ENCODE data around the gene TIAM1. TPM values are rescaled to one million over a fixed set of nuclear protein-coding genes. Genes with fewer than 3 reads are reported as not detected.

TIAM1 gene
- total RNA-seq, 1 donor from 2014 or later = 41.3 TPM

DNA sequence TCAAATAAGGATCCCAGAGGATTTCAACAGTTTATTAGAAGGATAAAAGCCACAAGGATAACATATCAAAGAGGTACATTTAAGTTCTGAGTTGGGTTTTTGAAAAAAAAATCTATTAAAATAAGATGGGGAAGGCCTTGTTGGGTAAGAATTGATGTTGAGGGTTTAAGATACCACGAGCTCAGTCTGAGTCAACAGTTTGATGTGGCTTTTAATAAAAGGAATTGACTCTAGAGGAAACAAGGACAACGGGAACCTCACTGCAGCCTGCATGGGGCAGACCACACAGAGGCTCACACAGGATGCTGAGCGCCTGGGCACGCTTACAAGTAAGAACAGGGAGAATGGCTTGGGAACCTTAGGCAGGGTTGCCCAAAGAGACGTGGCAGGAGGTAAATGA is 107.5 kb downstream of the TIAM1 start:
- H3K27me3 ChIP-seq = no peaks in the 10 kb centered on the region
- TF ChIP-seq POLR2A (IDR thresholded peaks at IDR 0.05) = no peak
- no peak for TF ChIP-seq POLR2AphosphoS5 (IDR thresholded peaks at IDR 0.05; ENCODE audit: insufficient read depth in 1 of 2, low read depth in 1 of 2)
- TF ChIP-seq, protein P1, sequence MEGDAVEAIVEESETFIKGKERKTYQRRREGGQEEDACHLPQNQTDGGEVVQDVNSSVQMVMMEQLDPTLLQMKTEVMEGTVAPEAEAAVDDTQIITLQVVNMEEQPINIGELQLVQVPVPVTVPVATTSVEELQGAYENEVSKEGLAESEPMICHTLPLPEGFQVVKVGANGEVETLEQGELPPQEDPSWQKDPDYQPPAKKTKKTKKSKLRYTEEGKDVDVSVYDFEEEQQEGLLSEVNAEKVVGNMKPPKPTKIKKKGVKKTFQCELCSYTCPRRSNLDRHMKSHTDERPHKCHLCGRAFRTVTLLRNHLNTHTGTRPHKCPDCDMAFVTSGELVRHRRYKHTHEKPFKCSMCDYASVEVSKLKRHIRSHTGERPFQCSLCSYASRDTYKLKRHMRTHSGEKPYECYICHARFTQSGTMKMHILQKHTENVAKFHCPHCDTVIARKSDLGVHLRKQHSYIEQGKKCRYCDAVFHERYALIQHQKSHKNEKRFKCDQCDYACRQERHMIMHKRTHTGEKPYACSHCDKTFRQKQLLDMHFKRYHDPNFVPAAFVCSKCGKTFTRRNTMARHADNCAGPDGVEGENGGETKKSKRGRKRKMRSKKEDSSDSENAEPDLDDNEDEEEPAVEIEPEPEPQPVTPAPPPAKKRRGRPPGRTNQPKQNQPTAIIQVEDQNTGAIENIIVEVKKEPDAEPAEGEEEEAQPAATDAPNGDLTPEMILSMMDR (IDR thresholded peaks at IDR 0.05) = no peak
- no peaks in the 10 kb centered on the region for H3K36me3 ChIP-seq
- no peak overlapping the region for H3K4me3 ChIP-seq
- no peaks in the 10 kb centered on the region for H3K9me3 ChIP-seq
- H3K4me1 ChIP-seq = no peaks in the 10 kb centered on the region
- DNase-seq (ENCODE audit: extremely low spot score in 2 of 2) = no peak
- no peak overlapping the region for H3K27ac ChIP-seq
- intact Hi-C loops (cut with DNase I) = no loop called here

DNA sequence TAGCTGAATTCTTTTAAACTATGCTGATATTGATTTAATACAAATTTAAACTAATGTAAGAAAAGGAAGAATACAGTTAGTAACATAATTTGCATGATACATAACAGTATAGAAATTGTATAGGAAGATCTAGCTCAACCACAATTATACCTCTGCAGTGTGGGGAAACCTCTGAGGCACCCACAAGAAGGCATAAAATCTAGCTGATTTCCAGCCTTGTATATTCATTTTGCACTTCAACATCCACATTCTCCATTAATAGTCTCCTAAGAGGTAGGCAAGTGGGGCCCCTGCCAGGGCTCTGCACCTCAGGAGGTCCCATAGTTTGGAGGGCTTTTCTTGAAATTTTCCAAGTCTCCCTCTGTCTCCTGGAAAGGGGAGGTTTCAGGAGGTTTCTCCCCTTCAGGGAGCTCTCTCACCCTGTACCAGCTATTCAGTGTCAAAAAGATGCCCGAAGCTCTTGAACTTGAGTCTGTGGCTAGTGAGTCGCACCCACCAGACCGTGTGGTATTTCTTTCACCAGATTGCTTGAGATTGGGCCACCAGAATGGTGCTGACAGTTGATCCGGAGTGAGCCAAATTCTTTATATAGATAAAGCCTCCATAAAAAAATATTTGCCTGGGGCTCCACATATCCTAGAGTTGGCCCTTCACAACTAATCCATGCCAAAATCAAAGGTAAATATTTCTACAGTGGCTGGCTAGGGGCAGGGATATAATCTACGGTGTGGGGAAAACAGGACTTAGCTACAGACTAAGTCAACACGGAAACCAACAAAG is 108.2 kb downstream of the TIAM1 start:
- H3K4me1 ChIP-seq = no peaks in the 10 kb centered on the region
- no peak for DNase-seq (ENCODE audit: extremely low spot score in 2 of 2)
- H3K36me3 ChIP-seq = no peaks in the 10 kb centered on the region
- TF ChIP-seq POLR2AphosphoS5 (IDR thresholded peaks at IDR 0.05; ENCODE audit: insufficient read depth in 1 of 2, low read depth in 1 of 2) (no peak), POLR2A (IDR thresholded peaks at IDR 0.05) (no peak)
- TF ChIP-seq, protein P1 (IDR thresholded peaks at IDR 0.05) = no peak
- H3K27ac ChIP-seq = no peak overlapping the region
- intact Hi-C loops (cut with DNase I) = no loop called here
- H3K27me3 ChIP-seq = no peaks in the 10 kb centered on the region
- no peak overlapping the region for H3K4me3 ChIP-seq
- H3K9me3 ChIP-seq = no peaks in the 10 kb centered on the region

DNA sequence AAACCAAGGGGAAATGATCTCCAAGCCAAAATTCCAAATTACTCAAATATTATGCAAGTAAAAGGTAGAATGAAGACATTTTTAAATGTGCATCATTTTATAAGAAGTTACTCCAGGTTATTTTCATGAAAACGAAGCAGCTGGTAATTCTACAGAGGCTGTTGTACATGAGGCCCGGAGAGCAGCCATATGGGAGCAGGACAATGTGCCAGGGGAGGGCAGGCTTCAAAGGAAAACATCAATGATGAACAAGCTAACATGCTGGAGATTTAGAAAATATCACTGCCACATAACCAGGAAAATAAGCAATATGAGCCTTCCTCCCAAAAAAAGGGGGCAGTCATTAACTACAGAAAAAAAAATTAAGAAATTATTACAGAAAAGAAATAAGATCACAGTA is 109.1 kb downstream of the TIAM1 start:
- no peak for DNase-seq (ENCODE audit: extremely low spot score in 2 of 2)
- H3K36me3 ChIP-seq = no peaks in the 10 kb centered on the region
- intact Hi-C loops (cut with DNase I) = no loop called here

DNA sequence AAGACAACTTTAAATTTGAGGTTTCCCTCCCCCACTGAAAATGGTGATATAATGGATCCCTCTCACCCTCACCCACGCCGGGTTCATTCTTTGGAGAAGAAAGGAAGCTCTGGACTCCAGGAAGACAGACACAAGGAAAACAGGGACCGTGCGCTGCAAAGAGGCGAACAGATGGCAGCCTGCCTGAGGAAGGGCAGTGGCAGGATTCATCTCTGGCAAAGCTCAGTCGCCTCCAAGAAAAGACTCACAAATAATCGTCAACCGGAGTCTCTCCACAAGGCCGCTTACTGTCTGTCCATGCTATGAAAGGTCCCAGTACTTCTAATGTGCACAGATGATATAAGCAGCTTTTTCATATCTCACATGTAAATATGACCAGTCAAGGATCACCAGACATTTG is 110.3 kb downstream of the TIAM1 start:
- H3K4me1 ChIP-seq = no peaks in the 10 kb centered on the region
- DNase-seq (ENCODE audit: extremely low spot score in 2 of 2) = no peak
- TF ChIP-seq POLR2AphosphoS5 (IDR thresholded peaks at IDR 0.05; ENCODE audit: insufficient read depth in 1 of 2, low read depth in 1 of 2) (no peak), POLR2A (IDR thresholded peaks at IDR 0.05) (no peak)
- TF ChIP-seq, protein P1 (IDR thresholded peaks at IDR 0.05) = no peak
- no peak overlapping the region for H3K27ac ChIP-seq
- intact Hi-C loops (cut with DNase I) = no loop called here
- no peaks in the 10 kb centered on the region for H3K9me3 ChIP-seq
- H3K36me3 ChIP-seq = no peaks in the 10 kb centered on the region
- H3K4me3 ChIP-seq = no peak overlapping the region
- H3K27me3 ChIP-seq = no peaks in the 10 kb centered on the region

More for the DNA sequence above, 109.1 kb downstream of the TIAM1 start:
- H3K9me3 ChIP-seq = no peaks in the 10 kb centered on the region
- no peak overlapping the region for H3K27ac ChIP-seq
- no peak for TF ChIP-seq POLR2AphosphoS5 (IDR thresholded peaks at IDR 0.05; ENCODE audit: insufficient read depth in 1 of 2, low read depth in 1 of 2)
- no peaks in the 10 kb centered on the region for H3K27me3 ChIP-seq
- no peak overlapping the region for H3K4me3 ChIP-seq
- no peaks in the 10 kb centered on the region for H3K4me1 ChIP-seq

DNA sequence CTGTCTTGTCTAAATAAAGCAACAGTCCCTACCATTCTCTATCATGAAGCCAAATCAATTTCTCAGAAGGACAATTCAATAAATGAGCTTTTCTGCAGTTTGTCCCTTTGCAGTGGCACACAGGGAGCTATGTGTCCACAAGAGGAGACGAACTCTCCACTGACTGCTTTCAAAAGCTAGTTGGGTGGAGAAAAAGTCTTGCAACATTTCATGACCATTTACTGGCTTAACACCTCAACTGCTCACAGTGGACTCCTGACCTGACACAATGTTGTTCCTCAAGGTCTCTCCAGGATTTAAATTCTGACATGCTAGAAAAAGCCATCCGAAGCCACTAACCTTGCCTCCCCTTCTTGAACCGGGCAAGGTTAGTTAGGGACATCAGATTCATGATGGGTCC is 111.7 kb downstream of the TIAM1 start:
- no peaks in the 10 kb centered on the region for H3K36me3 ChIP-seq
- H3K4me3 ChIP-seq = no peak overlapping the region
- intact Hi-C loops (cut with DNase I) = no loop called here
- TF ChIP-seq POLR2AphosphoS5 (IDR thresholded peaks at IDR 0.05; ENCODE audit: insufficient read depth in 1 of 2, low read depth in 1 of 2) = no peak
- TF ChIP-seq POLR2A (IDR thresholded peaks at IDR 0.05) = no peak
- TF ChIP-seq, protein P1 (IDR thresholded peaks at IDR 0.05) = no peak
- H3K27ac ChIP-seq = no peak overlapping the region
- no peaks in the 10 kb centered on the region for H3K9me3 ChIP-seq
- DNase-seq (ENCODE audit: extremely low spot score in 2 of 2) = no peak
- H3K4me1 ChIP-seq = no peaks in the 10 kb centered on the region
- H3K27me3 ChIP-seq = no peaks in the 10 kb centered on the region

Measured in vagina (tissue), 2 donors.